SK-N-SH treated with all-trans-retinoic acid at 6 μM for 48 hours (cell line): Measurements from ENCODE around the gene DHCR24.
"Not testable (repeated sequence)": the region's sequence is repeated elsewhere in the genome, so short reads cannot be mapped to it uniquely, and the experiment has no call there.

Experiments
- ATAC-seq: fragments of 200-7000 bp; cut with Tn5 transposase; 3 replicates; pipeline ENCODE4 v1.9.1; 2020; ENCODE audit warnings: mild to moderate bottlenecking, moderate library complexity
- ARNTL ChIP-seq: fragments of 450-650 bp; formaldehyde crosslinking; IDR thresholded peaks from 2 replicates; pipeline ENCODE4 v1.5.0; 2020; ENCODE audit warnings: low read depth, mild to moderate bottlenecking, moderate library complexity, borderline replicate concordance
- BACH2 ChIP-seq: fragments of 250-450 bp; sonication (Bioruptor Pico); IDR thresholded peaks from 2 replicates; pipeline ENCODE4 v1.9.0; 2021; ENCODE audit warnings: mild to moderate bottlenecking, borderline replicate concordance
- CREB5 ChIP-seq: fragments of 250-450 bp; sonication (Bioruptor Pico); IDR thresholded peaks from 2 replicates; pipeline ENCODE4 v1.5.1; 2020; ENCODE audit warnings: low read depth, mild to moderate bottlenecking, moderate library complexity
- CSDC2 ChIP-seq: fragments of 250-450 bp; sonication (Bioruptor Pico); IDR thresholded peaks from 2 replicates; pipeline ENCODE4 v1.5.0; 2020; ENCODE audit warnings: mild to moderate bottlenecking, moderate library complexity
- CSRNP3 ChIP-seq: fragments of 250-450 bp; sonication (Bioruptor Pico); IDR thresholded peaks from 2 replicates; pipeline ENCODE4 v1.5.1; 2021; ENCODE audit warnings: mild to moderate bottlenecking, moderate library complexity
- ESRRG ChIP-seq: fragments of 250-450 bp; sonication (Bioruptor Pico); IDR thresholded peaks from 2 replicates; pipeline ENCODE4 v1.6.1; 2021; ENCODE audit warnings: mild to moderate bottlenecking
- GLIS3 ChIP-seq: fragments of 250-450 bp; sonication (Bioruptor Pico); IDR thresholded peaks from 2 replicates; pipeline ENCODE4 v1.5.0; 2020; ENCODE audit warnings: mild to moderate bottlenecking, moderate library complexity
- OSR1 ChIP-seq: fragments of 250-450 bp; sonication (Bioruptor Pico); IDR thresholded peaks from 2 replicates; pipeline ENCODE4 v1.8.0; 2022; ENCODE audit warnings: moderate library complexity, mild to moderate bottlenecking, inconsistent platforms
- PATZ1 ChIP-seq: fragments of 250-450 bp; sonication (Bioruptor Pico); IDR thresholded peaks from 2 replicates; pipeline ENCODE4 v1.8.0; 2020; ENCODE audit warnings: mild to moderate bottlenecking, moderate library complexity, borderline replicate concordance
- POU6F1 ChIP-seq: fragments of 250-450 bp; sonication (Bioruptor Pico); IDR thresholded peaks from 2 replicates; pipeline ENCODE4 v1.8.0; 2021; ENCODE audit warnings: low read depth, mild to moderate bottlenecking, moderate library complexity, borderline replicate concordance
- PPARA ChIP-seq: fragments of 250-450 bp; sonication (Bioruptor Pico); IDR thresholded peaks from 2 replicates; pipeline ENCODE4 v1.5.0; 2020; ENCODE audit warnings: mild to moderate bottlenecking, borderline replicate concordance
- RARB ChIP-seq: fragments of 250-450 bp; sonication (Bioruptor Pico); IDR thresholded peaks from 2 replicates; pipeline ENCODE4 v1.8.0; 2021; ENCODE audit warnings: mild to moderate bottlenecking, moderate library complexity
- SNAI2 ChIP-seq: fragments of 250-450 bp; sonication (Bioruptor Pico); IDR thresholded peaks from 2 replicates; pipeline ENCODE4 v1.5.0; 2020; ENCODE audit warnings: mild to moderate bottlenecking, moderate library complexity
- TCF4 ChIP-seq: fragments of 250-450 bp; sonication (Bioruptor Pico); IDR thresholded peaks from 2 replicates; pipeline ENCODE4 v1.8.0; 2021; ENCODE audit warnings: mild to moderate bottlenecking, moderate library complexity, borderline replicate concordance
- TOX ChIP-seq: fragments of 250-450 bp; sonication (Bioruptor Pico); IDR thresholded peaks from 2 replicates; pipeline ENCODE4 v1.8.0; 2021; ENCODE audit warnings: mild to moderate bottlenecking, moderate library complexity, borderline replicate concordance
- TSHZ2 ChIP-seq: fragments of 250-450 bp; sonication (Bioruptor Pico); IDR thresholded peaks from 2 replicates; pipeline ENCODE4 v1.5.0; 2020; ENCODE audit warnings: mild to moderate bottlenecking, moderate library complexity
- ZC3H10 ChIP-seq: fragments of 250-450 bp; sonication (Bioruptor Pico); IDR thresholded peaks from 2 replicates; pipeline ENCODE4 v1.5.1; 2021; ENCODE audit warnings: mild to moderate bottlenecking, moderate library complexity
- ZFP30 ChIP-seq: fragments of 450-650 bp; formaldehyde crosslinking; IDR thresholded peaks from 2 replicates; pipeline ENCODE4 v1.5.0; 2022; ENCODE audit warnings: mild to moderate bottlenecking, moderate library complexity
- ZNF565 ChIP-seq: fragments of 450-650 bp; formaldehyde crosslinking; conservative IDR thresholded peaks from 2 replicates; pipeline ENCODE4 v1.5.0; 2020; ENCODE audit warnings: low read depth, mild to moderate bottlenecking, moderate library complexity
- ZNF70 ChIP-seq: fragments of 450-650 bp; formaldehyde crosslinking; IDR thresholded peaks from 2 replicates; pipeline ENCODE4 v1.5.0; 2020; ENCODE audit warnings: mild to moderate bottlenecking, moderate library complexity
- ZNF8 ChIP-seq: fragments of 450-650 bp; formaldehyde crosslinking; IDR thresholded peaks from 2 replicates; pipeline ENCODE4 v1.5.0; 2020; ENCODE audit warnings: mild to moderate bottlenecking, moderate library complexity

DHCR24 gene

GRCh38 chr1:54881604-54882003, 5.4 kb downstream of the DHCR24 start:
- TF ChIP-seq ZNF8 (CRISPR knock-in tag), result peak; percentile 78
- TF ChIP-seq, all 23 proteins: peak for 1; not testable (repeated sequence) for 22
- ATAC-seq, result not testable (repeated sequence)

GRCh38 chr1:54879872-54880271, 7.1 kb downstream of the DHCR24 start:
- TF ChIP-seq ZNF565 (CRISPR knock-in tag), result no peak
- no peak for TF ChIP-seq BACH2 (CRISPR knock-in tag)
- TF ChIP-seq ZFP30 (CRISPR knock-in tag), result no peak
- TF ChIP-seq TCF4 (CRISPR knock-in tag), result no peak
- no peak for TF ChIP-seq CREB5 (CRISPR knock-in tag)
- no peak for TF ChIP-seq ZNF70 (CRISPR knock-in tag)
- no peak for TF ChIP-seq PPARA (CRISPR knock-in tag)
- TF ChIP-seq CSDC2 (CRISPR knock-in tag), result no peak
- no peak for TF ChIP-seq ZC3H10
- no peak for TF ChIP-seq PATZ1
- no peak for TF ChIP-seq GLIS3
- no peak for TF ChIP-seq OSR1 (CRISPR knock-in tag)
- no peak for TF ChIP-seq RARB (CRISPR knock-in tag)
- no peak for TF ChIP-seq CSRNP3 (CRISPR knock-in tag)
- TF ChIP-seq ARNTL (CRISPR knock-in tag), result no peak
- TF ChIP-seq TOX (CRISPR knock-in tag), result no peak
- TF ChIP-seq, all 23 proteins: peak for 0
- ATAC-seq, result no peak

GRCh38 chr1:54876814-54877213, 10.2 kb downstream of the DHCR24 start:
- no peak for ATAC-seq
- no peak for TF ChIP-seq CSRNP3 (CRISPR knock-in tag)
- TF ChIP-seq, all 23 proteins: peak for 0

- ATAC-seq, result no peak
- no peak for TF ChIP-seq PATZ1
- TF ChIP-seq POU6F1, result no peak
- no peak for TF ChIP-seq GLIS3
- no peak for TF ChIP-seq TSHZ2
- no peak for TF ChIP-seq SNAI2 (CRISPR knock-in tag)
- TF ChIP-seq ESRRG (CRISPR knock-in tag), result no peak
- no peak for TF ChIP-seq CREB5 (CRISPR knock-in tag)
- no peak for TF ChIP-seq TOX (CRISPR knock-in tag)
- no peak for TF ChIP-seq ZC3H10
- no peak for TF ChIP-seq CSRNP3 (CRISPR knock-in tag)
Measured at GRCh38 chr1:54875000-54875399, 12.0 kb downstream of the DHCR24 start.
